ENCODE data around the gene LSM7. TPM values are rescaled to one million over a fixed set of nuclear protein-coding genes. Genes with fewer than 3 reads are reported as not detected.

Gene LSM7
- total and polyA plus RNA-seq, 9 of the 15 experiments (the other 6 are each of a cell fraction or from before 2014, with no cell fraction given) = 40.5 to 690 (median 265) TPM

GRCh38 chr19:2307518-2308012, 20.8 kb downstream of the LSM7 start:
- no TSS peak for BruUV-seq (replicated peaks)
- CTCF ChIA-PET (ENCODE audit: low intra/inter-chr PET ratio) = no interaction called here
- Histone ChIP-seq H3K9me1 (ENCODE audit: control insufficient read depth, insufficient read depth, low read length) (peaks cover 3% of the 10 kb centered on the region), H3K27ac (ENCODE audit: extremely low read depth, low read depth, low read length) (no peak overlapping the region), H3K36me3 (ENCODE audit: control insufficient read depth, insufficient read depth, low read length) (no peaks in the 10 kb centered on the region), H2AFZ (ENCODE audit: low read depth, low read length) (no peak overlapping the region), H3K79me2 (ENCODE audit: control insufficient read depth, insufficient read depth, low read length) (no peaks in the 10 kb centered on the region), H4K20me1 (replicated peaks; ENCODE audit: control insufficient read depth, insufficient read depth, low read length) (no peaks in the 10 kb centered on the region), H3K4me3 (0 out of 2 replicates have a peak overlapping the region, but pooled peaks have one; percentile 21), H3K9me3 (replicated peaks; ENCODE audit: control insufficient read depth, insufficient read depth, low read depth, low read length) (no peaks in the 10 kb centered on the region), H3K27me3 (ENCODE audit: control insufficient read depth in 2 of 2, insufficient read depth in 2 of 2, low read length in 2 of 2) (peaks cover 0 to 13% of the 10 kb centered on the region in 2 experiments; a peak in 2 of 5 replicates), H3K9ac (ENCODE audit: insufficient read depth in 1 of 2, low read depth in 2 of 2, low read length in 2 of 2) (peak overlapping the region in 1 of 2 experiments; percentile 58; a peak in 1 of 4 replicates), H3K4me1 (replicated peaks in 1 of 2; ENCODE audit: control insufficient read depth in 2 of 2, insufficient read depth in 2 of 2, low read length in 2 of 2) (peaks cover 3 to 51% of the 10 kb centered on the region in 2 experiments; a peak in 3 of 5 replicates), H3K4me2 (ENCODE audit: insufficient read depth, low read length) (no peak overlapping the region)
- no peak for ATAC-seq
- intact Hi-C loops (cut with micrococcal nuclease) = no loop called here
- FAIRE-seq = no peak
- in situ Hi-C loops (cut with MboI) = no loop called here
- WGBS (ENCODE audit: insufficient coverage, low coverage, missing lambda C conversion rate) = 58% methylated on average over 18 of the region's 33 CpGs
- POLR2A ChIA-PET = no interaction called here
- DNase-seq (ENCODE audit: extremely low read depth in 1 of 4, low spot score in 3 of 4) = no peak
- no peak for TF ChIP-seq ZNF318 (IDR thresholded peaks at IDR 0.05; ENCODE audit: borderline replicate concordance in 1 of 2, low read depth in 1 of 2)
- no peak for TF ChIP-seq ZNF217 (CRISPR knock-in tag; IDR thresholded peaks at IDR 0.05)
- no peak for TF ChIP-seq MTF1 (CRISPR knock-in tag; IDR thresholded peaks at IDR 0.05; ENCODE audit: borderline replicate concordance)
- TF ChIP-seq RBM14 (IDR thresholded peaks at IDR 0.05; ENCODE audit: borderline replicate concordance, insufficient read depth, low read depth, low read length) = 0 out of 2 replicates have a peak, but pooled peaks have one; percentile 2
- TF ChIP-seq LARP7 (IDR thresholded peaks at IDR 0.05) = no peak

Measured in K562 (cell line).